ENCODE measurements around the gene OR51A2.
A peak's percentile ranks its signal among the peaks of the same experiment; 100 is the strongest.
"Not testable (repeated sequence)": the region's sequence is repeated elsewhere in the genome, so short reads cannot be mapped to it uniquely, and the experiment has no call there.

The OR51A2 gene

DNA sequence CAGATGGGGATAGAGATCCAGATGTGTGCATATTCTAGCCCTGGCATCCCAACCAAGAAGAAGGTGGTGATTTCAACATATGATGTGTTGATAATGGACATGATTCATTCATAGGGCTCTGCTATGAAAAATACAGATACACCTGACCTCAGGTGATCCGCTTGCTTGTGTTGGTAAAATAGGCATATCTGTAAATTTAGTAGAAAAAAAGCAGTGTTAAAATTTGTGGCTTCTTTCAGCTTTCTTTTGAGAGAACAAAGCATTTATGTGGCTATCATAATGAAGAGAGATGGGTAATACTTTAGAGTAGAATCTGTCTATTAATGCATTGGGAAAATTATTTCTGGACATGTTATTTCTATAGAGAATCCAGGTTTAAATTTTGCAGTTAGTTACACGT is at the start of gene OR51A2:
TSS of gene OR51A2 (minus strand) at position 101 of the 400 bp plus-strand sequence. CDS start at position 101, 0 bp downstream.
- DNase-seq (ENCODE audit: low read depth): not testable (repeated sequence)

GRCh38 chr11:5004424-5005274 is 49.1 kb upstream of the OR51A2 start:
- peak; percentile 39 for DNase-seq (ENCODE audit: low read depth)

DNA sequence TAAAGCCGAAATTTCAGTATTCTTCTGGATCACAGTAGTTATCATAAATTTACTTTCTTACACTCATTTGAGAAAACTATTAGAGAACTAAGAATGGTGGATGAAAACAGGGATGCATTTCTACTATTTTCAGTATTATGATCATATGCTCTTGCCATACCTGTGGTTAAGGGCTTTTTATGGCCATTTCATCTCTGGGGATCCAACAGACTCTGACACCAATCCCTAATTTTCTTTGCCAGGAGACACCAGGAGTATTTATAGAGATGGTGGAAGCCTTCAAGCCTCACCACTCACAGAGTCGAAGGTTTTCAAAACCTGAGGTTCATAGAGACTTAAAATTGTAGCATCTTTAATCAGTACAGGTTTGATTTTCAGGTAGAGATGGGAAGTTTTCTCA is 39.0 kb upstream of the OR51A2 start, which contains the start of gene OR51L1:
TSS of gene OR51L1 (plus strand) at position 301 of the 400 bp plus-strand sequence. CDS start 4,132 bp downstream, outside the sequence.
- DNase-seq (ENCODE audit: low read depth): no peak

DNA sequence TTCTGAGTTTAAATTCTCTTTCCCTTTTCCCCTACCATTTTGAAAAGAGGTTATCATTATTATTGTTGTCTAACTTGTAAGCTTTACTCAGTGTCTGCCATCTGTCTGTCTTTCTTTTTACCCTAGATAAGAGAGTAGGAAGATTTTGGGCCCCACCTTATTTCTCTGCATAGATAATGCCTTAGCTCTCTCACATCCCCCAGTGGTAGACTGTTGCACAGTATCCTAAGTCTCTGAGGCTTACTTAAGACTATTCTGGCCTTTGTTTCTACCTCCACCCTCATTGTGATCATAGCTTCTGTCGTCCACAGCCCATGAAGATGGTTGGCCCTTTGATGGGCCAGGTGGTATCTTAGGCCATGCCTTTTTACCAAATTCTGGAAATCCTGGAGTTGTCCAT is 35.5 kb upstream of the OR51A2 start:
- DNase-seq (ENCODE audit: low read depth): no peak

GRCh38 chr11:4983841-4984240 is 28.3 kb upstream of the OR51A2 start:
- no peak for DNase-seq (ENCODE audit: low read depth)

GRCh38 chr11:4982678-4983077 is 27.2 kb upstream of the OR51A2 start:
- DNase-seq (ENCODE audit: low read depth): no peak

GRCh38 chr11:4979036-4979435 is 23.5 kb upstream of the OR51A2 start:
- DNase-seq (ENCODE audit: low read depth): no peak

DNA sequence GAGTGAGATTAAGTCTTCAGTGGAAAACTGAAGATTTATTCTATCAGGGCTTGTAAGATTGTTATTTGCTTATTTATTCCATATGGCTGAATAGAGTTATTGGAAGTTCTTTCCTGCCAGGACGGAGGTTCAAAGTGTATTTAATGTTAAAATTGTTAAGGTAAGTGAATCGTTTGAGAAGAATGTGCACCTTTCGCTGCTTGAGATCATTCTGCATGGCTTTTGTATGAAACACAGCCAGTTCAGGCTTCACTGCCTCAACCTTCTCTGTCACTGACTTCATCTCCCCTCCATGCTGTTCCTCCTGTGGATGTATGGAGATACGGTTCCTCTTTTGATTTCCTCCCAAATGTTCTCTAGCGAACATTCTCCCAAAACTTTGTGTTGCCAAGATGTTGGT is 19.9 kb upstream of the OR51A2 start:
- DNase-seq (ENCODE audit: low read depth): no peak

DNA sequence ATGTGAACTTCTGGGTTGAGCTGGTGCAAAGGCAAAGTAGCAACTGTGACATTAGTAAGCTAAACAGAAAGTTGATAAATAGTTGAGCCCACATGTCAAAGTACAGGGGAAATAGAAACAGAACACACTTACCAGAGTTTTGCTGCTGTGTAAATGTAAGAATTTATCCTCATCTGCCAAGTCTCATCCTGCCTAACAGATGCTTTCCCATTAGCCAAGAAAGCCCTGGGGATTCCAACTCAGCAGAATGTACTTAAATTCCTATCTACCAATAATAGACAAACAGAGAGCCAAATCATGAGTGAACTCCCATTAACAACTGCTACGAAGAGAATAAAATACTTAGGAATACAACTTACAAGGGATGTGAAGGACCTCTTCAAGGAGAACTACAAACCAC is 7.3 kb upstream of the OR51A2 start:
- DNase-seq (ENCODE audit: low read depth): no peak

DNA sequence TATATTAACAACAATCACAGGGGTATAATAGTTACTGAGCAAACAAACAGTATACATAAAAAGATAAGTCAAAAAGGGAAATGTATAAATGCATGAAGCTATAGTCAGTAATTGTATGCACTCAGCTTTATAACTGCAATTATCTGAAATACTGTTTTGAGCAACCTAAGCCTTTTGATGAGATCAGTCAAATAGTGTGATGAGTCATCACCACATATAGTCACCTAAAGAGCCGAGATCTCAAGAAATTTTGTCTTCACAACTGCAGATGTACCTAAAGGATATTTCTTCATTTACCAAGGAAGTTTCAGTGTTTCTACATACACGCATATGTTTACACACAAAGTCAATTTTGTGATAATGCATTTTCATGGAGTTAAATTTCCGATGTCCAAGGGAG is 5.4 kb upstream of the OR51A2 start:
- no peak for DNase-seq (ENCODE audit: low read depth)

- no peak for DNase-seq (ENCODE audit: low read depth)
Observed at GRCh38 chr11:4957396-4957795, 1.9 kb upstream of the OR51A2 start.

DNA sequence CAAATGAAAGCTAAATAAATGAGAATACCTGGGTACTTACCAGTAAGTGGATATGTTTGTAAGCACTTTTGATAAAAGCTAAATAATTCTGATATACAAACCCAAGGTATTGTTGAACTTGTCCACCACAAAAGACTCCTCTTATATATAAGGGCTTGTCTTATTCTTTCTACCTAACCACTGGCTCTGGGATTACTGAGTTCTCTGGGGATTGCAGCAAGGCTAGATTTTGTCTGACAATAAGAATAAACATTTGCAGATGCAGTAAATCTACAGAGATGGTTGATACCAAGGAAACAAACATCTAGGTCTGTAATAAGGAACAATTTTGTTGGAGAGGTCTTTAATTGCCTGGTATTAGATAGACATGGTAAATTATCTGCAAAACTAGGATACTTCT is 8.0 kb downstream of the OR51A2 start, which contains the start of gene OR51A4:
TSS of gene OR51A4 (minus strand) at position 101 of the 400 bp plus-strand sequence. CDS start 505 bp downstream, outside the sequence.
- DNase-seq (ENCODE audit: low read depth): no peak

- no peak for DNase-seq (ENCODE audit: low read depth)
Observed at GRCh38 chr11:4936745-4937144, 18.8 kb downstream of the OR51A2 start.

- DNase-seq (ENCODE audit: low read depth): no peak
Observed at GRCh38 chr11:4932751-4933150, 22.8 kb downstream of the OR51A2 start.

DNA sequence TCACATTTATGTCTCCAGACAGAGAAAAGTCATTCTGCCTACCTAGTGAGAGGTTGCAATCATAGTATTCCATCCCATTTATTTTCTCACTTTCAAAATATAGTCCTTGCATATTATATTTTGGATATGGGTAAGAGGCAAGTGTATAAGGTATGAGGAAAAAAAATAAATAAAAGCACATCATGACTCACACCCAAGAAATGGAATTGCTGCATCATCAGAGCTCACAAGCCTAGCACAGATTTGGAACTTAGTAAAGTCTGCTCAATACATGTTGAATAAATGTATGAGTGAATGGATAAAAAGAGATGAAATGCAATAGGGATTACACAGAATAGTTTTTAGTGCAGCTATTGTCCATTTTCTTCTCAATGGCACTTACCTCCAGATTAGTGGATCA is 28.9 kb downstream of the OR51A2 start:
- peak; percentile 8 for DNase-seq (ENCODE audit: low read depth)

- DNase-seq (ENCODE audit: low read depth): no peak
Observed at GRCh38 chr11:4924239-4924638, 31.3 kb downstream of the OR51A2 start, which contains the start of gene OR51G1. TSS of gene OR51G1 (minus strand) at chr11:4924339. CDS start at chr11:4924339, 0 bp downstream.

GRCh38 chr11:4922304-4922703 is 33.2 kb downstream of the OR51A2 start:
- no peak for DNase-seq (ENCODE audit: low read depth)

DNA sequence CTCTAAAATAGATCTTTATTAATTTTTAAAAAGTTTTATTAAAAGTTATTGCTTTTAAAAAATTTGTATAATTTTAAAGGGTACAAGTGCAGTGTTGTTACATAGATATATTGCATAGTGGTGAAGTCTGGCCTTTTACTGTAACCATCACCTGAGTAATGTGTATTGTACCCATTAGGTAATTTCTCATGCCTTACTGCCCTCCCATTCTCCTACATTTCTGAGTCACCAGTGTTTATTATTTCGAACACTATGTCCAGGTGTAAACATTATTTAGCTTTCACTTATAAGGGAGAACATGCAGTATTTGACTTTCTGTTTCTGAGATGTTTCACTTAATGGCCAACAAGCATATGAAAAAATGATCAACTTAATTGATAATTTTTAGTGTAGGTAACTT is 33.7 kb downstream of the OR51A2 start:
- no peak for DNase-seq (ENCODE audit: low read depth)

- DNase-seq (ENCODE audit: low read depth): no peak
Observed at GRCh38 chr11:4919250-4919649, 36.3 kb downstream of the OR51A2 start, which contains the start of gene OR51G2. TSS of gene OR51G2 (minus strand) at chr11:4919350. CDS start at chr11:4915663, 3,687 bp downstream.

GRCh38 chr11:4916581-4916980 is 38.9 kb downstream of the OR51A2 start:
- DNase-seq (ENCODE audit: low read depth): no peak

Data from stromal cell of bone marrow (primary cell).